OCI-LY7 (cell line): ENCODE results near the gene NFYC. TPM values are rescaled to one million over a fixed set of nuclear protein-coding genes. Genes with fewer than 3 reads are reported as not detected.

ENCODE experiments used
- BruUV-seq: library from RNA; stranded (reverse); fragments of 400-500 nt; replicated peaks from 2 replicates; lab custom pipeline; 2021; lab: Mats Ljungman, UMichigan
- CTCF ChIA-PET: fragments of 300-600 bp; sonication (Branson Sonifier 250); formaldehyde crosslinking; loops from one replicate; lab custom pipeline; 2022; ENCODE audit warnings: antibody characterized with exemption; ENCODE audit not compliant: unreplicated experiment; lab: Charles Lee
- POLR2A ChIA-PET: fragments of 300-600 bp; sonication (Branson Sonifier 250); formaldehyde crosslinking; loops from one replicate; lab custom pipeline; 2022; ENCODE audit warnings: antibody characterized with exemption; lab: Charles Lee
- DNase-seq: peaks from one replicate; pipeline ENCODE4 v3.0.0-alpha.2; 2015; ENCODE audit warnings: low spot score
- H2AFZ ChIP-seq: fragments of 200-600 bp; sonication (generic), shearing (Covaris generic); 2 replicates; pipeline ENCODE4 v1.6.1; 2014; ENCODE audit warnings: mild to moderate bottlenecking, antibody characterized with exemption, low read length, moderate library complexity
- H3K27ac ChIP-seq: fragments of 200-600 bp; sonication (generic); 2 replicates; pipeline ENCODE4 v1.5.1; 2014; ENCODE audit warnings: mixed run types, low read depth, mild to moderate bottlenecking, moderate library complexity, low read length, inconsistent platforms; ENCODE audit not compliant: poor library complexity, severe bottlenecking
- H3K36me3 ChIP-seq: fragments of 200-600 bp; sonication (generic); 2 replicates; pipeline ENCODE4 v1.6.1; 2014; ENCODE audit warnings: mild to moderate bottlenecking, antibody characterized with exemption, low read length, moderate library complexity, mixed read lengths; ENCODE audit not compliant: insufficient read depth
- H3K4me1 ChIP-seq: fragments of 200-600 bp; sonication (generic); 2 replicates; pipeline ENCODE4 v1.5.1; 2014; ENCODE audit warnings: mild to moderate bottlenecking, low read length; ENCODE audit not compliant: insufficient read depth, poor library complexity, severe bottlenecking
- H3K4me2 ChIP-seq: fragments of 200-600 bp; sonication (generic); 2 replicates; pipeline ENCODE4 v1.6.1; 2014; ENCODE audit warnings: mild to moderate bottlenecking, low read length
- H3K4me3 ChIP-seq: fragments of 200-600 bp; sonication (generic); 2 replicates; pipeline ENCODE4 v1.5.1; 2014; ENCODE audit warnings: mild to moderate bottlenecking, low read depth, low read length; ENCODE audit not compliant: poor library complexity, severe bottlenecking
- H3K79me2 ChIP-seq: fragments of 200-600 bp; sonication (generic); 2 replicates; pipeline ENCODE4 v1.6.1; 2016; ENCODE audit warnings: low read depth, mild to moderate bottlenecking, low read length, moderate library complexity, mixed read lengths; ENCODE audit not compliant: insufficient read depth
- H3K9me2 ChIP-seq: fragments of 200-600 bp; sonication (generic); 2 replicates; pipeline ENCODE4 v1.6.1; 2016; ENCODE audit warnings: mild to moderate bottlenecking, low read length, mixed read lengths; ENCODE audit not compliant: insufficient read depth
- H3K9me3 ChIP-seq: fragments of 200-600 bp; sonication (generic); 2 replicates; pipeline ENCODE4 v1.6.1; 2014; ENCODE audit warnings: mild to moderate bottlenecking, mixed run types, low read length, mixed read lengths
- H4K20me1 ChIP-seq: fragments of 200-600 bp; sonication (generic); 2 replicates; pipeline ENCODE4 v1.6.1; 2014; ENCODE audit warnings: mild to moderate bottlenecking, antibody characterized with exemption, low read length, moderate library complexity, mixed read lengths; ENCODE audit not compliant: insufficient read depth
- CTCF ChIP-seq: fragments of 200-600 bp; sonication (generic); conservative IDR thresholded peaks from 2 replicates; pipeline ENCODE4 v1.5.1; 2014; ENCODE audit warnings: mild to moderate bottlenecking, antibody characterized with exemption, low read length, moderate library complexity, mixed read lengths
- EZH2phosphoT487 ChIP-seq: fragments of 200-600 bp; sonication (generic); IDR thresholded peaks from 2 replicates; pipeline ENCODE4 v1.6.1; 2018; ENCODE audit warnings: low read depth, borderline replicate concordance, mild to moderate bottlenecking, mixed run types, antibody characterized with exemption, low read length, moderate library complexity, mixed read lengths
- intact Hi-C: fragments of 100-400 bp; cut with micrococcal nuclease; formaldehyde crosslinking; loops from one replicate; pipeline ENCODE4 v1.10.0; 2022; ENCODE audit not compliant: unreplicated experiment
- total RNA-seq, 2 experiments: library from RNA; depleted of rRNA in 1 of 2; stranded (reverse); fragments of >200 nt in 1 of 2; shearing (Covaris generic) in 1 of 2; gene quantifications; 2 replicates each; pipeline ENCODE4 v1.2.3, GENCODE V29; 2014 to 2022

The NFYC gene
- total RNA-seq, 2 experiments from 2014 or later, result 39.1 to 71.0 TPM

DNA sequence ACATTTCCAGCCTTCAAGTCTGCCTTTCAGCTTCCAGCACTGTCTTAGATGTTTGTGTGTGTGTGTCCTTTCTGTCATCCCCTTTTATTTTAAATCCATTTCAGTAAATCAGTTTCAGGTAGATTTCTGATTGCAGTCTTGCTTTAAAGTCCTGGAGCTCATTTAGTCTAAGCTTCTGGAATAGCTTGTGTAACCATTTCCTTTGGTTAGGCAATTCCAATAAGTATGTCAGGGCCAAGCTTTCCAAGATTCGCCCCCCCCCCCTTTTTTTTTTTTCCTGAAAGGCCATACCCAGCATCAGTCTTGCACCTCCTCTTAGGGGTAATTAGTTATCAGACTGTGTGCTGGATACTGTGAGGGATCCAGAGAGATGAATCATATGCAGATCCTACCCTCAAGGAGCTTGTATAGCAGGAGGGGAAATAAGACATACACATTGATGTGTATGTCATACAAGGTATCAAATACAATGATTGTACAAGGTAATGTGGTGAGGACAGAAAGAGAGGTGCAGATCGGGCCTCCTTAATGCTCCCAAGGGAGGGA lies 41.3 kb downstream of the NFYC start:
- Histone ChIP-seq H3K79me2 (peaks cover 69% of the 10 kb centered on the region), H3K4me1 (no peaks in the 10 kb centered on the region), H4K20me1 (0 out of 2 replicates have a peak, but pooled peaks cover 8% of the 10 kb centered on the region), H2AFZ (no peak overlapping the region), H3K27ac (no peak overlapping the region), H3K9me3 (no peaks in the 10 kb centered on the region), H3K4me2 (no peak overlapping the region), H3K9me2 (no peaks in the 10 kb centered on the region), H3K4me3 (no peak overlapping the region), H3K36me3 (peaks cover 36% of the 10 kb centered on the region)
- BruUV-seq, result no TSS peak
- ChIA-PET CTCF (interaction anchor here (0.6 kb wide), 1 partner anchor 14 kb away, joined by 4 read pairs; no protein-coding TSS in a partner anchor), POLR2A (interaction anchor here (0.6 to 1.6 kb wide), 7 partner anchors 10 to 255 kb away, joined by 3 to 9 read pairs (median 3); partner anchors contain the start of gene ZFP69)
- DNase-seq, result no peak
- TF ChIP-seq CTCF, result no peak
- TF ChIP-seq EZH2phosphoT487, result no peak
- intact Hi-C loops, result no loop called here

- peaks cover 48% of the 10 kb centered on the region for H3K36me3 ChIP-seq
- peaks cover 57% of the 10 kb centered on the region for H3K79me2 ChIP-seq
- no peaks in the 10 kb centered on the region for H3K9me2 ChIP-seq
- no peak for DNase-seq
- H2AFZ ChIP-seq, result no peak overlapping the region
- no TSS peak for BruUV-seq
- H3K9me3 ChIP-seq, result no peaks in the 10 kb centered on the region
- H3K27ac ChIP-seq, result no peak overlapping the region
- ChIA-PET POLR2A (interaction anchor here (0.6 to 1.3 kb wide), 4 partner anchors 9 to 47 kb away, joined by 3 to 4 read pairs (median 3); no protein-coding TSS in a partner anchor), CTCF (no interaction called here)
- no peaks in the 10 kb centered on the region for H3K4me1 ChIP-seq
- no peak overlapping the region for H3K4me3 ChIP-seq
- no peak for TF ChIP-seq CTCF
- no peak for TF ChIP-seq EZH2phosphoT487
- 0 out of 2 replicates have a peak, but pooled peaks cover 8% of the 10 kb centered on the region for H4K20me1 ChIP-seq
- H3K4me2 ChIP-seq, result no peak overlapping the region
- intact Hi-C loops, result no loop called here
Measured at GRCh38 chr1:40734882-40735628, 43.6 kb downstream of the NFYC start.
